ENCODE data around the gene FJX1. TPM values are rescaled to one million over a fixed set of nuclear protein-coding genes. Genes with fewer than 3 reads are reported as not detected.
A peak's percentile ranks its signal among the peaks of the same experiment; 100 is the strongest.

The FJX1 gene
- total and polyA plus RNA-seq, 2 donors from 2014 or later = 4.2 to 7.9 TPM

DNA sequence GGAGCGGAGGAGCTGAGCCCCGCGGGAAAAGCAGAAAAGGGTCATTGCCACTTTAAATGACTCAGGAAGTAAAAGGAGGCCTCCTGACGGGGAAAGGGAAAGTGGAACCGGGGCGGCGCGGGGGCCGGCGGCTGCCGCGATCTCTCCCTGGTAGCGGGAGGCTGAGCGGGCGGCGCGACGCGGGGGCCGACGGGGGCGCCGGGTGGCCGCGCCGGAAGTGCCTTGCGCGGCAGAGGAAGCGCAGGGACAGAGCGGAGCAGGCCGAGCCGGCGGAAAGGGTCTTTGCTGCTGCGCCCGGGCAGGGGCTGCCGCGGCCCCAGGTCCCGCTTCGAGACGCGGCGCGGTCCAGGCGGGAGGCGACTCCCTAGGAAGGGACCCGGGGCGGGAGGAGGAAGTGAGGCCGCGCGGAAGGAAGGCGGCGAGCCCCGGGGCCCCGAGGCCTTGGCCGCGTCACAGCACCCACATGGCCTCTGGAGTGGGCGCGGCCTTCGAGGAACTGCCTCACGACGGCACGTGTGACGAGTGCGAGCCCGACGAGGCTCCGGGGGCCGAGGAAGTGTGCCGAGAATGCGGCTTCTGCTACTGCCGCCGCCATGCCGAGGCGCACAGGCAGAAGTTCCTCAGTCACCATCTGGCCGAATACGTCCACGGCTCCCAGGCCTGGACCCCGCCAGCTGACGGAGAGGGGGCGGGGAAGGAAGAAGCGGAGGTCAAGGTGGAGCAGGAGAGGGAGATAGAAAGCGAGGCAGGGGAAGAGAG, 44.6 kb downstream of the FJX1 start, which contains the start of gene TRIM44:
TRIM44 (plus strand) TSS at position 127 of the 759 bp plus-strand sequence; CDS start at position 464, 337 bp downstream.
- Histone ChIP-seq H3K4me1 (ENCODE audit: control insufficient read depth in 2 of 3, insufficient read depth in 2 of 3, low read depth in 1 of 3, low read length in 3 of 3) (peaks cover 2 to 14% (median 9%) of the 10 kb centered on the region in 3 donors), H3K9ac (ENCODE audit: low read length in 3 of 3) (peak within 1 kb of the TSS; percentile 67 to 97 (median 84)), H3K36me3 (ENCODE audit: control insufficient read depth in 2 of 3, insufficient read depth in 3 of 3, low read length in 3 of 3) (peaks cover 0 to 4% (median 2%) of the 10 kb centered on the region in 3 donors), H3K9me3 (ENCODE audit: control insufficient read depth in 2 of 3, insufficient read depth in 1 of 3, low read length in 3 of 3) (peaks cover 2 to 18% (median 6%) of the 10 kb centered on the region in 3 donors), H3K27ac (ENCODE audit: low read depth in 2 of 2, low read length in 2 of 2) (peak within 1 kb of the TSS; percentile 87 to 92), H3K27me3 (ENCODE audit: control insufficient read depth, insufficient read depth, low read length) (no peaks in the 10 kb centered on the region), H3K4me3 (ENCODE audit: low read length in 3 of 3) (peak within 1 kb of the TSS; percentile 93 to 99 (median 96))
- intact Hi-C loops (cut with DNase I) = no loop called here
- no peak for FAIRE-seq
- TF ChIP-seq, protein P1, sequence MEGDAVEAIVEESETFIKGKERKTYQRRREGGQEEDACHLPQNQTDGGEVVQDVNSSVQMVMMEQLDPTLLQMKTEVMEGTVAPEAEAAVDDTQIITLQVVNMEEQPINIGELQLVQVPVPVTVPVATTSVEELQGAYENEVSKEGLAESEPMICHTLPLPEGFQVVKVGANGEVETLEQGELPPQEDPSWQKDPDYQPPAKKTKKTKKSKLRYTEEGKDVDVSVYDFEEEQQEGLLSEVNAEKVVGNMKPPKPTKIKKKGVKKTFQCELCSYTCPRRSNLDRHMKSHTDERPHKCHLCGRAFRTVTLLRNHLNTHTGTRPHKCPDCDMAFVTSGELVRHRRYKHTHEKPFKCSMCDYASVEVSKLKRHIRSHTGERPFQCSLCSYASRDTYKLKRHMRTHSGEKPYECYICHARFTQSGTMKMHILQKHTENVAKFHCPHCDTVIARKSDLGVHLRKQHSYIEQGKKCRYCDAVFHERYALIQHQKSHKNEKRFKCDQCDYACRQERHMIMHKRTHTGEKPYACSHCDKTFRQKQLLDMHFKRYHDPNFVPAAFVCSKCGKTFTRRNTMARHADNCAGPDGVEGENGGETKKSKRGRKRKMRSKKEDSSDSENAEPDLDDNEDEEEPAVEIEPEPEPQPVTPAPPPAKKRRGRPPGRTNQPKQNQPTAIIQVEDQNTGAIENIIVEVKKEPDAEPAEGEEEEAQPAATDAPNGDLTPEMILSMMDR (IDR thresholded peaks at IDR 0.05; ENCODE audit: borderline replicate concordance, extremely low read depth, insufficient read depth) = no peak
- DNase-seq = peak; percentile 90 to 95 (median 92)

DNA sequence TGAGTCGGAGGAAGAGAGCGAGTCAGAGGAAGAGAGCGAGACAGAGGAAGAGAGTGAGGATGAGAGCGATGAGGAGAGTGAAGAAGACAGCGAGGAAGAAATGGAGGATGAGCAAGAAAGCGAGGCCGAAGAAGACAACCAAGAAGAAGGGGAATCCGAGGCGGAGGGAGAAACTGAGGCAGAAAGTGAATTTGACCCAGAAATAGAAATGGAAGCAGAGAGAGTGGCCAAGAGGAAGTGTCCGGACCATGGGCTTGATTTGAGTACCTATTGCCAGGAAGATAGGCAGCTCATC, 45.1 kb downstream of the FJX1 start:
- DNase-seq (peak in 1 of 5 donors; percentile 35), FAIRE-seq (no peak)
- Histone ChIP-seq H3K4me1 (ENCODE audit: control insufficient read depth in 2 of 3, insufficient read depth in 2 of 3, low read depth in 1 of 3, low read length in 3 of 3) (peaks cover 2 to 14% (median 9%) of the 10 kb centered on the region in 3 donors), H3K27ac (ENCODE audit: low read depth in 2 of 2, low read length in 2 of 2) (peak overlapping the region; percentile 87 to 92), H3K9me3 (ENCODE audit: control insufficient read depth in 2 of 3, insufficient read depth in 1 of 3, low read length in 3 of 3) (peaks cover 2 to 18% (median 6%) of the 10 kb centered on the region in 3 donors), H3K27me3 (ENCODE audit: control insufficient read depth, insufficient read depth, low read length) (no peaks in the 10 kb centered on the region), H3K9ac (ENCODE audit: low read length in 3 of 3) (peak overlapping the region in 2 of 3 donors; percentile 51 to 67), H3K36me3 (ENCODE audit: control insufficient read depth in 2 of 3, insufficient read depth in 3 of 3, low read length in 3 of 3) (peaks cover 0 to 4% (median 2%) of the 10 kb centered on the region in 3 donors), H3K4me3 (ENCODE audit: low read length in 3 of 3) (peak overlapping the region; percentile 73 to 93 (median 86))
- intact Hi-C loops (cut with DNase I) = no loop called here
- TF ChIP-seq, protein P1 (IDR thresholded peaks at IDR 0.05; ENCODE audit: borderline replicate concordance, extremely low read depth, insufficient read depth) = no peak

DNA sequence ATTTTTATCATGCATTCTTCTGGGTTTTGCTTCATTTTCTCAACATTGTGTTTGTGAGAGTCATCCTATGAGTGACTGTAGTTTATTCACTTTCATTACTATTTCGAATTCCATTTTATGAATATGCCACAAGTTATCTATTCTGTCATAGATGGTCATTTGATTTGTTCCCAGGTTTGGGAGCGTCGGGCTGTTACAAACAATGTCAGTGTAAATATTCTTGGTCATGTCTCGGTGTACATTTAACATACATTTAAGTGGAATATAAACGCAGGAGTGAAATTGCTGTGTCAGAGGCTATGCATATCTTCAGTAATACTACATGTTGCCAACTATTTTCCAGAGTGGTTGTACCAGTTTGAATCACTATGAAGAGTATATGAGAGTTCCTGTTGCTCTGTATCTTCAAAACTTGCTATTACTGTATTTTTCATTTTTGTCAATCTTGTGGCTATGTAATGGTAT, 46.7 kb downstream of the FJX1 start:
- H3K27me3 ChIP-seq (ENCODE audit: control insufficient read depth, insufficient read depth, low read length) = no peaks in the 10 kb centered on the region
- peak in 1 of 5 donors; percentile 20 for DNase-seq
- TF ChIP-seq, protein P1 (IDR thresholded peaks at IDR 0.05; ENCODE audit: borderline replicate concordance, extremely low read depth, insufficient read depth) = no peak
- H3K4me1 ChIP-seq (ENCODE audit: control insufficient read depth in 2 of 3, insufficient read depth in 2 of 3, low read depth in 1 of 3, low read length in 3 of 3) = peaks cover 2 to 14% (median 9%) of the 10 kb centered on the region in 3 donors
- no peak overlapping the region for H3K9ac ChIP-seq (ENCODE audit: low read length in 3 of 3)
- H3K4me3 ChIP-seq (ENCODE audit: low read length in 3 of 3) = peak overlapping the region in 2 of 3 donors; percentile 3 to 93
- FAIRE-seq = no peak
- H3K27ac ChIP-seq (ENCODE audit: low read depth in 2 of 2, low read length in 2 of 2) = no peak overlapping the region
- peaks cover 0 to 4% (median 2%) of the 10 kb centered on the region in 3 donors for H3K36me3 ChIP-seq (ENCODE audit: control insufficient read depth in 2 of 3, insufficient read depth in 3 of 3, low read length in 3 of 3)
- peaks cover 2 to 18% (median 6%) of the 10 kb centered on the region in 3 donors for H3K9me3 ChIP-seq (ENCODE audit: control insufficient read depth in 2 of 3, insufficient read depth in 1 of 3, low read length in 3 of 3)
- intact Hi-C loops (cut with DNase I) = no loop called here
